Mucosa of gallbladder (tissue), 1 donor: ENCODE results near the gene FCHSD1. TPM values are rescaled to one million over a fixed set of nuclear protein-coding genes. Genes with fewer than 3 reads are reported as not detected.

Experiments
- DNase-seq: peaks from one replicate; pipeline ENCODE4 v3.0.0-alpha.2; 2020; ENCODE audit warnings: low spot score
- total RNA-seq: library from RNA; stranded (reverse); gene quantifications from one replicate; pipeline ENCODE4 v1.2.1, GENCODE V29; 2021
- donor health status: DM: no; HTN: no; CAD: no.

The FCHSD1 gene
- 62.0 TPM for total RNA-seq

DNA sequence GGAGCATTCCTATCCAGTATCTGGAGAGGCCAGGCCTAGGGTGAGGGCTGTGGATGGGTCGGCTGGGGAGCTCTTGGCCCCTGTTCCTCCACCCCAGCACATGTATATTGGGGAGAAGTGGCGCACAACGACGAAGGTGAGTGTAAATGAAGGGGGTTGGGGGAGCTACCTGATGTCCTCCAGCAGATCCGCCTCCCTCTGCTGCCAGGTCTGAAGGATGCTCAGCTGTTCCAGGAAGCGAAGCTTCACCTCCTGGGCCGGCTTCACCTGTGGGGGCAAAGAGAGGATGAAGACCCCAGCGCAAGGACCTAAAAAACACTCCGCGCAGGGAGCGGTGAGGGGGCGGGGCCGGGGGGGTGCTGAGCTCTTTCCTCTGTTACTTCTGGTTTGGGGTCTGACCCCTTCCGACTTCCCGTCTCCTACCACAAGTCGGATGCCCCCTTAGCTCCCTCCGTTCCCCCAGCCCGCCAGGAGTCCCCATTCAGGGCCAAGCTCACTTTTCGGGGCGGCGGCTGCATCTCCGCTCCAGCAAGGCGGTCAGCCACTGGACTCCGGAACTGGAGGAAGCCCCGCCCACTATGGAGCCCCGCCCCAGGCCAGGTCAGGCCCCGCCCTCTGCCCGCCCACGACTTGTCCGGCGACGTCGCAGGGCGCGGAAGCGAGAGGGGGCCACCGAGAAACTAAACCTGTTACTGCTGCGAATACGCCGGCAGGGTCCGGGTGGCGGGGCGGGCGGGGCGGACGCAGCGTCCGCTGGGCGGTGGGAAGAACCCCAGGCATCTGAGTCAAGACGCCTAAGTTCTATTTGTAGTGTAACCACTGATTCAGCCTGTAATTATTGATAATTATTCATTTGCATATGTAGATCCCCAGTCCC is at the start of gene FCHSD1:
Gene FCHSD1, minus strand, starts transcription at position 568 of the 877 bp plus-strand sequence. Its CDS starts 50 bp downstream, at position 518.
- DNase-seq: peak; percentile 93

DNA sequence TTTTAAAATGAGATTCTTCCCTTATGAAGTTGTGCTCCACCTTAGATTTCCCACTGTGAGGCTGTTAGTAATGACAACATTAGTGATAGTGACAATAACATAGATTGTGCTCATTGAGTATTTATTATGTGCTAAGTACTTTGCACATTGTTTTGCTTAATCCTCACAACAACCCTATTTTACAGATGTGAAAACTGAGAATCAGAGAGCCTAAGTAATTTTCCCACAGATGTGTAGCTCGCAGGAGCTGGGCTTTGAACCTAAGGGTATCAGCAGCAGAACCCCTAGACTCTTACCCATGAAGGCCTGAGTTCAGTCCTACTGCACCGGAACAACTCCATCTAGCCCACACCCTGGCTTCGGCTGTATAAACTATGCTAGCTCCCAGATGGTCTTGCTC is 46.4 kb upstream of the FCHSD1 start:
- no peak for DNase-seq

DNA sequence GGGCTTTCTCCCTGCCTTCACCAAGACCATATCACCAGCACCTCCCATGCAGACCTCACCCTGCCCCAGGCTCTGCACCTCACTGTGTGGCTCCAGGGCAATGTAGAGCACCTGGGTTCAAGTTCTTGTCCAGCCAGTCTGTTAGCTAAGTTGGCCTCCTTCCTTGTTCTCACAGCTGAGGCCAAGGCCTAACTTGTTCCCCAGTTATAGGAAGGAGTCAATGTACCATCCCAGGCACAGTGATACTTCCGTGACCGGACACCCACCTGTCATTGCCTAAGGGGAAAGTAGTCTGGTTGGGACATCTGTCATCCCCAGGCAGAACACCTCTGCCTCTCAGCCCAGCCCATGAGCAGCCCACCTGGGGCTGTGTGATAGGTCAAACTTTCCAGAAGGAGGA is 45.2 kb upstream of the FCHSD1 start:
- DNase-seq: no peak

DNA sequence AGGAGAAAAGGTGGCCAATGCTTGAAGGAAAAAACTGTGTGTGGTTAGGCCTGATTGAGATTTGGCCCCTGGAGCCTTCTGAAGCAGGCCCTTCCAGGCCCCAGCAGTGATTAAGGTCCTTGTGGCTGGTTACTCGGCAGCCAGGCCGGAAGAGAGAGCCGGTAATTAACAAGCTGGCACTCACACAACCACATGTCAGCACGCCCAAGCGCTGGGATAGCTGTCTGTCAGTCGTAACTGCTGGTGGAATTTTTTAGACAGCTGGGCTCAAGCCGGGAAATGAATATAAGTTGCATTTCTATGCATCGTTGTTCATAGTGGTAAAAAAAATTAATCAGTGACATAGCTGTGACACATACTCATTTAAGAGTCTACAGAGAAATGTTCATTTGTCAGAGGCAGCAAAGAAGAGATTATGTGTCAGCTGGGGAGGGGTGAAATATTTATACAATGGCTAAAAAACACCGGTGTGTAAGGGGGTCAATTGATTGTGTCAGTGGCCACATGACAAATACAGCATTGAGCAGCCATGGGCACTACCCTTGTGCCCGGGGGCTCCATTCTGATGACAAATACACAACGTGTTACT is 44.5 kb upstream of the FCHSD1 start:
- DNase-seq: no peak

DNA sequence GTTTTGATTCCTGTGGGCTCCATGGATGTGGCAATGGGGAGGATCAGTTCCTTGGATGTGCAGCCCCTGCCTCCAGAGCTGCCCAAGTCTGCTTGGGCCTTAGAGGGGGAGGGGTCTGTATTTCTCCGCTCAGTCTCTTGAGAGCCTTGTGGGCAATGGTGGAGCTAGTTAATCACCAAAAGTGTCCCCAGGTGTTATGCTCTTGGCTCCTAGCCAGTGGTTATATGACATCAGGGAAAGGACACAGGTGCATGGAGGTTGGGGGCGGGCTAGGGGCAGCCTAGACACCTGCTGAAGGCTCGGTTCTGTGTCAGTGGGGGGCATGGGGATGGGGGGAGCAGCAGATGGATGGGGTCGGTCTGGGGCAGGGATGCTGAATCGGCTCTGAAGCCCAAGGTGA is 43.3 kb upstream of the FCHSD1 start:
- no peak for DNase-seq

DNA sequence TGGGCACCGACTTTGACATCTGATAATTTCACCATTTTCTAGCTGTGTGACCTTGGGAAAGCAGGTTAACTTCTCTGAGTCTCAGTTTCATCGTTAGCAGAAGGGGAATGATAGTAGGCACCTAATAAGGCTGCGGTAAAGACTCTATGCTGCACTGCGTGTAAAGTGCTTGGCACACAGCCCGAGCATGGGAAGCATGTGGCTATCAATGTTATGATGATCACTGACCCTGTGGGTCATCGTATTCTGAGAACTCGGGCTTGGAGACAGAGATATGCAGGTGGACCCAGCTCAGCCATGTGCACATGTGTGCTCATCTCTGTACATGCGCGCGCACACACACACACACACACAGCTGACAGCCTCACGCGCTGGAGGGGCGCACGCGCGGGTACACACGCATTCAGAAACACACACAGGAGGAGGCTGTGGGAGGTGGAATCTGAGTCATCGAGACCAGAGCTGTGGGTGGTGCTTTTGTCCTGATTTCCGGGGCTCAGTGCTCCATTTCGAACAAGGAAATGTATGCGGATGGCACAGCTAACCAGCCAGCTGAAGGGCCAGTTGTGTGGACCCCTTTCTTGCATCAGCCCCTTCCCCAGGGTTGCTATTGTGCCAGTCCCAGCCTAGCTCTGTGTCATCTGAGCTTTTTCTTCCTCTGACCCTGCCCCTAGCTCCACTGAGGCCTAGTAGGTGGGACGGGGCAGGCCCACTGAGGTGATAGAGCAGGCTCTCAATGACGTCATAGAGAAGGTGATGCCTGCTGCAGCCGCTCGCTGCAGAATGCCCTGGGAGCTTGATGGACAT is 41.9 kb upstream of the FCHSD1 start:
- peak; percentile 26 for DNase-seq

DNA sequence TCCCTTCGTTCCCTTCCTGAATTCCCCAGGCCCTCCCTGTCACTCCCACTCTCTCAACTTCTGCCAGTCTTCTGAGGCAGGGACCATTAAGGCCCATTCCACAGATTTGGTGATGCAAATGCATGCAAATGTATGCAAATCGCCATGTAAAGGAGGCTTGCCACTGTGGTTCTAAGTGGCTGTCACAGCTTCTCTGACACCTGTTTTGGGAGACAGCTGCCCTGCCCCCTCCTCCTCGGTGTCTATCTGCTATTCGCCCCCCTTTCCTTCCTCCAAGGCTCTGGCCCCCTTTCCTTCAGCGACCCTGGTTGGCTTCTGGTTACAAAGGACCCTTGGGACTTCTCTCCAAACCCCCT is 41.3 kb upstream of the FCHSD1 start:
- no peak for DNase-seq

DNA sequence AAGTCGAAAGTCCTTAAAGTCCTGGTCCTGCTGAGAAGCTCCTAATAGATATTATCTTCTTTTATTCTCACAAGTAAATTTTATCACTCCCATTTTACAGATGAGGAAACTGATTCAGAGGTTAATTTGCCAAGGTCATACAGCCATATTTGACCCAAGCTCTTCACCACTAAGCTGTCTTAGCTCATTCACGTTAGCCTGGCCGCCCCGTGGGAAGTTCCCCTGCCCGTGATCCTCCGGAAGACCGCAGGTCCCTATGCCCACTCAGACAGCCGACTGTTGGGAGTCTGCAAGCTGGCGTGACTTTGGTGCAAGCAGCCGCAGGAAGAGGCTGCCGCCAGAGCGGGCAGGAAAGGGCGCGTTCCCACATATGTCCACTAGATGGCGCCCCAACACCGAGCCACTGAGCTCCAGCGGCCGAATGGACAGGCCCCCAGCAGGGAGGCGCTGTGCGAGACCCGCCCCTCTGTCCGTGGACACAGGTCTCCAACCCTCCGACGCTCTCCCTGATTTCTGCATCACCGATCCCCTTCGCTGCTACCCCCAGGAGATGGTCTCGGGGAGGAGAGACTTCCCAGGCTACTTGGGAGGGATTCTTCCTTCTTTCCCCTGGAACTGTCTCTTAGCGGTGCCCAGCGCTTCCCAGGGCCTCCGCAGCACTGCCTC is 40.8 kb upstream of the FCHSD1 start:
- peak; percentile 89 for DNase-seq

DNA sequence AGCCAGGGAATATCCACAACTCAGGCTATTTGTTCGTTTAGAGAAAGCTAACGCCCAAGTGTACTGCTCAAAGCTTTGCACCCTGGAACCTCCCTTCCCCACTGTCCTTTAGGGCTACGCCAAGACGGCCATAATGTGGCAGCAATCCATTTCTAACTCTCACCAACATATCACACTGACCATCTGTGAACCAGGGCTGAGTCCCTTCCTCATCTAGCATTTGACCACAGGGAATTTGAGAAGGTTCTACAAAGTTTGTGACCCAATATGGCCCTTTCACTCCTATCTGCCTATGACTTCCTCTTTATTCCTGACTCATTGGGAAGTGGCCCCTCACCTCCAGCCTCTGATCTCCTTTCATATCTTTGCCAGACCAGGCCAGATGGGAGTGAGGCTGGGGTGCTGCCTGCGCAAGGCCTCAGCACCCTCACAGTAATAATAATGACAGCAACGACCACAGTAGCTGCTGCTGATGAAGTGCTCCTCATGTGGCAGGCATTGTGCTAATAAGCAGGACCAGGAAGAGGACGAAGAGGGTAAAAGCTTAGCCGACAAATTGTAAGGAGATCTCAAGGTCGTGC is 40.2 kb upstream of the FCHSD1 start:
- no peak for DNase-seq

DNA sequence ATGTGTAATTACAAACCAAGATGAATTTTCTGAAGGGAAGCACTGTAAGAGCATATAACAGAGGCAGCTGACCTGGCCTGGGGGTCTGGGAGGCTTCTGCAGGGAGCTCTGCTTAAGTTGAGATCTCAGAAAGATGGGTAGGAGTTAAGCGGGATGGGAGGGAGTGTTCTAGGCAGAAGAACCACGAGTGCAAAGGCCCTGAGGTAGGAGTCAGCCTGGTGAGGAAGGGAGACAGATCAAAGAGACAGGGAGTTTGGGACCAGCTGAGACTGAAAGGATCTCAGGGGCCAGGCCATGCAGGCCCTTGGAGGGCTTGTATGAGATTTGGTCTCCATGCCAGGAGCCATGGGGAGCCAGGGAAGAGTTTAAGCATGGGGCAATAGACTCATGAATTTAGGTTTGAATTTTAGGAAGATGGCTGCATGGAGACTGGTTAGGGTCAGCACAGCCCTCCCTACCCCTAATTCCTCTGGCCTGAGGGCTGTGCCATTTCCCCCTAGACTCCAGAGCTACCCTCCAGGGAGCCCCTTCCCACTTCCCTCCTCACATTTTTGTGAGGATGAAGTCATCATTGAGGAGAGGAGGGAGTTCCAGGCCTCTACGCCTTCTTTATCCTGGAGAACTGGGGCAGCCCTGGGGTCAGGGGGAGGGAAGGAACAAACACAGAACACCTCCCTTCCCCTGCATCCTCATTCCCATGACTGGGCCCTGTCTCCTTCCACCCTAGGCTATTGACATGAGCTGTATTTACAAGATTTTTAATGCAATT is 35.6 kb upstream of the FCHSD1 start:
- DNase-seq: no peak

DNA sequence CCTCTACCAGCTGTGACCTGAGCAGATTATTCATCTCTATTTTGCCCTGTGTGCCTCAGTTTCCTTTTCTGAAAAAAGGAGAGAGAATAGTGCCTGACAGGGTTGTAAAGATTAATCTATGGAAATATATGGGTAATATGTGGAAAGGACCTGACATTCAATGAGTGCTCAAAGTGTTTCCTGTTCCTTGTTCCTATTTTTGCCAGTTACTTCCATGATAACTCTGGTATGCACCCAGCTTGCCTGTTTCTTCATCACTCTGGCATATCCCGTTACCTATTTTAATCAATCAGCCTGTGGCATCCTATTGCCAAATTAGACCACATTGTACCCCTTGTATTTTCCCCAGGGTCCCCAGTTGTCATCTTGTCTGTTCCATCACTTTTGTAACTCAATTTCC is 34.4 kb upstream of the FCHSD1 start:
- DNase-seq: no peak

DNA sequence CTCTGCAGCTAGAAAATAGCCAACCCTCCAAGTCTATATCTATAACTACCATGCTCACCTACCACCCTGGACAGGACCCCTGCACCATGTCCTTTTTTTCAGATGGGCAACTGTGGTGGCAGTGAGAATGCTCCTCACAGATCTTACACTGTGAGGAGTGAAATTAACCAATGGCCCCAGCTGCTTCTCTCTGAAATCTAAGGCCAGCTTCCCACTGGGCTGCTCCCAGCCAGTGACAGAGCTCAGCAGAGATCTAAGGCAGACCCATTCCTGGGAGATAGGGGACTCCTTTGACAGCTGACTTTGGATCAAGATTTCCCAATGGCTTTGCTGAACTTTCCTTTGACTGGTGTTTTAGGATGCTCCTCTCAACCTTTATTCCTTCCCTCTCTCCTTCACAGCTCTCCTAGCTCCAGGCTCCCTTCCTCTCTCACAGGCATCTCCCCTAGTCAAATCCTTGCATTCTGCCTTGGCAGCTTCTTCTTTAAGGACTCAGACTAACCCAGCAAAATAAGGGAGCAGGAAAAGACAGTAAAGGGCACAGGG is 32.5 kb upstream of the FCHSD1 start:
- DNase-seq: no peak

DNA sequence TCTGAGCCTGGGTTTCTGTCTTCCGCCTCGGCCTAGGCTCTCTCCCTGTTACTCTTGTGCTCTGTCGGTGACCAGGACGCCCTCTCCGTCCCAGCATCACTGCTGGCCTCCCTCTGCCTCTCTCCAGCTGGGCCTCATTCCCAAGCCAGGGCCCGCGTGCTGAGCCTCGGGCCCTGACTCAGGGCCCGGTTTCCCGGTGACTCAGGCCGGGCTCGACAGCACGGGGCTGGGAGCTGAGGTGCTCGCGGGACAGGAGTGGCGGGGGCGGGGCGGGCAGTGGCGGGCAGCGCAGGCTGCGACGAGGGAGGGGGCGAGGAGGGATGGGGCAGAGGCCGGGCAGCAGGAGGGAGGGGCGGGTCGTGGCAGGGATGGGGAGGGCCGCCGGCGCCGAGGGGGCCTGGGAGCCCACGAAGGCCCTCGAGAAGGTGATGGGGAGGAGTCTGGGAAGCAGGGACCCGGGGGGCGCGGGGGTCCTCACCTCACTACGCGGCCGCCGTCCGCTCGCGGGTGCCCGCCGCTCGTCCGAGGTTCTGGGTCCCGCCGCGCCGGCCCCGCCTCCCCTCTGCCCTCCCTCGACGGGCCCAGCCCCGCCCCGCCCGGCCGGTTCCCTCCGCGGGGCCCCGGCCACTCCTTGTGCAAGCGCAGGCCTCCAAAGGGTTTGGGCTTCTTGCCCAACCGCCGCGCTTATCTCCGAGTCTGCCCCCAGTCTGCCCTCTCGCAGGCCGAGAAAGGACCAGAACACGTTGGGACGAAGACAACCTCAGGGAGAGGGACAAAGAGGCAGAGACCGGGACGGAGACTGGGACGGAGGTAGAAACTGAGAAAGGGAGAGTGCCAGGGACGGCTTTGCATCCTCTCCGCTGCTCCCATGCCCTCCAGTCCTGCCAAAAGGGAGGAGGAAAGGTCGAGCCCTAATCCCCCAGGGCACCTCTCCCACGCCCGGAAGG is 30.8 kb upstream of the FCHSD1 start, which contains the start of gene ARAP3:
Gene ARAP3, minus strand, starts transcription at position 536 of the 947 bp plus-strand sequence. CDS start 1,744 bp downstream, outside the sequence.
- DNase-seq: peak; percentile 84

DNA sequence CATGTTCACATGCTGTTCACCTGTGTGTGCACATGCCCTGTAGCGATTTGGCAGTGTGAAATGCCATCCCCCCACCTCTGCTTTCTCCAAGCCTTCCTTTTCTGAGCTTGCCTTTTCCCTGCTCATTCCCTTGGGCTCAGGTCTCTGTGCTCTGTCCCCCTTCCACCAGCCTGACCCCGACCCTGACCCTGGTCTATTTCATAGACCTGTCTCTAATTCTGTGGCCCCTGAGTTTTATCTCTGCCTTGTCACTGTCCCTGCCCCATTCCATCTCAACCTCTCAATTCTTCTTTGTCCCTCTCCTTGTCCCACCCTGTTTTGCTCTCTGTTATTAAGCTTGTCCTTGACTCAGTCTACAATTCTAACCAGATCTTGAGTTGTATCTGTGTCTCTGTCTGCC is 30.1 kb upstream of the FCHSD1 start:
- DNase-seq: no peak

DNA sequence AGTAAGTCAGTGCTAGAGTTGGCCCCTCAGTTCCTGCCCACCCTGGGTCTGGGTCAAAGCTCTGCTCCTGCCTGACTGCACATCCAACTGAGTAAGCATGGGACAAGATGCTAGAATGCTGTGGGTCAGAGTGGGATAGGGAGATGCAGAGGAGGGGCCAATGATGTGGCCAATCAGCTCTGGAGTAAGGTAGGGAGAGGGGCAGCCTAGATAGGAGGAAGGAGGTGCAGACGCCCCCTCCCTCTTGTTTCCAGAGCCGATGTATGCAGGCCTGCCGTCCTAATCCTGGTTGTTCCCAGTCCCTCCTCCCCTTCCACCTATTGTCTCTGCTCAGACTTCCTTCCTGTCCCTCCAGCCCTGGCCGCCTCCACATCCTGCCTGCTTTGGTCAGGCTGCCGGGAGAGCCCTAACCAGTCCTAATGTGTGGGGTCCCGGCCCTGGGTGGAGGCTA is 29.6 kb upstream of the FCHSD1 start:
- DNase-seq: peak; percentile 22

DNA sequence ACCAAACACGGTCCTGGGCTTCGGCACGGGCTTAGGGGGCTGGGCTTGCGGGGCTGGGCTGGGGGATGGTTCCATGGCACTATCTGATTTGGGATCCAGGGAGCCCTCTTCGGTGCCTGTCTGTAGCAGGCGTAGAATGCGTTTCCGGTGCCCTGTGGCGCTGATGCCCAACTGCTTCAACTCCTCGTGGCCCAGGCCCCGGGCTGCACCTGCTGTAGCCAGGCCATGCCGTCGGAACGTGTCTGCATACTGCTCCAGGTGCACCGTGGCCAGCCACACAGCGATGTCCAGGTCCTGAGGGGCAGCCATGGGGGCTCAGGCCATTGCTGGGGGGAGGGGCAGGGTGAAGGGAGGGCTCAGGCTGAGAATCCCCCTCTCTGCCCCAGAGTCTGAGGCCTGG is 29.0 kb upstream of the FCHSD1 start:
- DNase-seq: no peak

DNA sequence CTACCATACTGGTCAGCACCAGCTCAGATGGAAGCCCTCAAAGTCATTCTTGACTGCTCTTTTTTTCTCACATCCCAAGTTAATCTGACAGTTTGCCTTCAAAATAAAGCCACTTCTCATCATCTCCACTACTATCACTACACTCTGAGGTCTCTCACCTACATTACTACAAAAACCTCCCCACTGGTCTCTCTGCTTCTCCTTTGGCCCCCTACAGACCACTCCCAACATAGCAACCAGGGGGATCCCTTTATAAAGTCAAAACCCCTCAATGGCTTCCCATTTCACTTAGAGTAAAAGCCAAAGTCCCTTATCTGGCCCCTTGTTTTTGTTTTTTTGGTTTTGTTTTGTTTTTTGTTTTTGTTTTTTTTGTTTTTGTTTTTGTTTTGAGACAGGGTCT is 26.2 kb upstream of the FCHSD1 start:
- no peak for DNase-seq

DNA sequence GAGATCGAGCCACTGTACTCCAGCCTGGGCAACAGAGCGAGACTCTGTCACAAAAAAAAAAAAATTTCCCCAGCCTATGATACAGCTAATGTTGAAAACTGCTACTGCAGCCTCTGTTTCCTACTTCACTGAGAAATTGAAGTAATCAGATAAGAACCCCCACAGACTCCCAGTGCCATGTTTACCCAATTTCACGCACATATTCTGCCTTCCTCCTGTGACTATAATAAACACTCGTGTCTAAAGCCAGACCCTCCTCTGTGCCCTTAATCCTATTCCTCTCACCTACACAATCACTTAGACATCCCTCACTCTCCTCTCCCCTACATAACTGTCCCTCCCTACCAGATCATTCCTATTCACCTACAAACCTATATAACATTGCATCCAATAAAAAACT is 24.5 kb upstream of the FCHSD1 start:
- DNase-seq: no peak

DNA sequence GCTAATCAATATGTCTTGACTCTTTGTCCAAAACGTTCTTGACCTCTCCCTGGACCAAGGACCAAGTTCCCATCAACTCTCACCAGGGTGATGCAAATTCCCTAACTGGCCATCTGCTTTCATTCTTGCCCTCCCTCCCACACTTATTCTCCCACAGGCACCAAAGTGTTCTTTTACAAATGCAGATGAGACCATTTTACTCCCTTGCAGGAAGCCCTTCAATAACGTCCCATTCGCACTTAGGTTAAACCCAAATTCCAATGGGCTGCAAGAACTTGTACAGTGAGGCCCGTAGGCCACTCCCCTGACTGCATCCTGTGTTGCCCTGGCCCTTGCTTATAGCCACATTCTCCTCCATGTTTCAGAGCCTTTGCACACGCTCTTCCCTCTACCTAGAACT is 23.5 kb upstream of the FCHSD1 start:
- no peak for DNase-seq
